Testis (tissue), 3 donors: ENCODE measurements around the gene DDX54. TPM values are rescaled to one million over a fixed set of nuclear protein-coding genes. Genes with fewer than 3 reads are reported as not detected.

Experiments
- DNase-seq: peaks from one replicate; pipeline ENCODE4 v3.0.0-alpha.2; 2019
- H3K27ac ChIP-seq, 2 donors: fragments of 200-600 bp; sonication (generic); one replicate each; pipeline ENCODE4 v1.5.1; 2019
- H3K27me3 ChIP-seq: fragments of 200-600 bp; sonication (generic); one replicate; pipeline ENCODE4 v1.5.1; 2019
- H3K36me3 ChIP-seq: fragments of 200-600 bp; sonication (generic); one replicate; pipeline ENCODE4 v1.5.1; 2017; ENCODE audit warnings: low read depth; ENCODE audit errors: missing control alignments
- H3K4me1 ChIP-seq: fragments of 200-600 bp; sonication (generic); one replicate; pipeline ENCODE4 v1.5.1; 2019
- H3K4me3 ChIP-seq, 2 donors: fragments of 200-600 bp; sonication (generic); one replicate each; pipeline ENCODE4 v1.5.1; 2017 to 2019
- H3K9me3 ChIP-seq: fragments of 200-600 bp; sonication (generic); one replicate; pipeline ENCODE4 v1.5.1; 2017
- CTCF ChIP-seq, 3 experiments: fragments of 450-650 bp in 2 of 3; fragments of 200-600 bp in 1 of 3; sonication (generic) in 1 of 3; IDR thresholded peaks; one replicate each; pipeline ENCODE4 v1.5.1; 2016 to 2019; ENCODE audit warnings: antibody characterized with exemption in 3 of 3, mild to moderate bottlenecking in 2 of 3, moderate library complexity in 1 of 3
- POLR2A ChIP-seq: fragments of 450-650 bp; IDR thresholded peaks from one replicate; pipeline ENCODE4 v1.6.1; 2017; ENCODE audit warnings: antibody characterized with exemption, mild to moderate bottlenecking, moderate library complexity
- WGBS, 2 donors: methylation state at CpG; one replicate each; pipeline ENCODE4 v1.1.5; 2018; 5-methylcytosine and 5-hydroxymethylcytosine counted together
- intact Hi-C: fragments of 100-400 bp; cut with DNase I; formaldehyde crosslinking; loops from one replicate; pipeline ENCODE4 v1.15.1; 2023; ENCODE audit warnings: low total_unique reads
- polyA plus RNA-seq: library from polyadenylated mRNA; stranded (reverse); fragments of 350-450 nt; fragmentation: Illumina TruSeq; extraction: RNeasy Lipid Tissue Mini Kit (QIAGEN cat#74804); gene quantifications from one replicate; pipeline ENCODE4 v1.2.3, GENCODE V29; 2014; ENCODE audit warnings: low read depth, low replicate concordance; ENCODE audit not compliant: insufficient read depth
- total RNA-seq, 2 donors: library from RNA; depleted of rRNA; stranded (reverse); fragments of >200 nt; gene quantifications; one replicate each; pipeline ENCODE4 v1.2.3, GENCODE V29; 2016

Gene DDX54
- total and polyA plus RNA-seq, 3 donors from 2014 or later, result 40.3 to 63.6 (median 62.4) TPM

GRCh38 chr12:113184098-113184899 is 979 bp downstream of the DDX54 start:
- Histone ChIP-seq H3K4me1 (peaks cover 12% of the 10 kb centered on the region), H3K27me3 (no peaks in the 10 kb centered on the region), H3K27ac (peak overlapping the region in 1 of 2 donors; percentile 94), H3K9me3 (no peaks in the 10 kb centered on the region), H3K4me3 (peak overlapping the region; percentile 93 to 96), H3K36me3 (no peaks in the 10 kb centered on the region)
- WGBS, 2 donors, result 19 to 20% methylated on average over 26 of the region's 26 CpGs
- no peak for TF ChIP-seq POLR2A
- no peak for TF ChIP-seq CTCF (IDR thresholded peaks at IDR 0.05)
- intact Hi-C loops, result no loop called here
- DNase-seq, result no peak

DNA sequence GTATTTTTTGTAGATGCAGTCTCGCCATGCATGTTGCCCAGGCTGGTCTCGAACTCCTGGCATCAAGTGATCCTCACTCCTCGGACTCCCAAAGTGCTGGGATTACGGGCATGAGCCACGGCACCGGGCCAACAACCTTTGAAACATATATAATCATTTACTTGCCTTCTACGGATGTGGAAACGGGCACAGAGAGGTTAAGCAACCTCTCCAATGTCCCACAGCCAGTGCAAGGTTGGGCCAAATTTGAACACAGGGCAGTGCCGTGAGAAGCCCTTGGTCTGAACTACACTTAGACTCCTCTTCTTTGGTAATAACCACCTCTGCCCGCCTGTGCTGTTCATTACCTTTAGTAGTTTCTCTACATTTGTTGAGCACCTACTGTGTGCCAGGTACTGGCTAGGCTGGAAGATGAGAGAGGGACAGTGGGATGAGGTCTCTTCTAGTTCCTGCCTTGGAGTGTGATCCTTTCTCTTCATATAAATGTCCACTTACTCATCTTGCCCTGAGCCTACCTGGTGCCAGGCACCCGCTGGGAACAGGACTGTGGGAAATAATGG is 2.2 kb downstream of the DDX54 start:
- intact Hi-C loops, result no loop called here
- Histone ChIP-seq H3K27ac (no peak overlapping the region), H3K27me3 (no peaks in the 10 kb centered on the region), H3K36me3 (no peaks in the 10 kb centered on the region), H3K4me1 (peaks cover 12% of the 10 kb centered on the region), H3K4me3 (no peak overlapping the region), H3K9me3 (no peaks in the 10 kb centered on the region)
- TF ChIP-seq POLR2A (no peak), CTCF (IDR thresholded peaks at IDR 0.05) (no peak)
- DNase-seq, result no peak
- 95% methylated on average over 11 of the region's 11 CpGs for WGBS, 2 donors

DNA sequence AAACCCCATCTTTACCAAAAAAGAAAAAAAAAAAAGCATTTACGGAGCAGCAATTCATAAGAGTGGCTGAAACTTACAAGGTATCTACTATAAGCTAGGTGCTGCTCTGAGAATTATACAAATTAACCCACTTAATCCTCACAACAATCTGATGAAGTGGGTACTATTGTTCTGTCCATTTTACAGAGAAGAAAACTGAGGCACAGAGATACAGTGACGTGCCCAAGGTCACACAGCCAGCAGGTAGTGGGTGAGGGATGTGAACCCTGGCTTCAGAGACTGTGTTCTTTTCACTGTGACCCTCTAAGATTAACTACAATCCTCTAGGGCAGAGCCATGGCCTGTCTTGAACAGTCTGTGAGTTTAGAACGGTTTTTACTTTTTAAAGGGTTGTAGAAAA is 3.3 kb downstream of the DDX54 start:
- Histone ChIP-seq H3K27me3 (no peaks in the 10 kb centered on the region), H3K9me3 (no peaks in the 10 kb centered on the region), H3K4me3 (no peak overlapping the region), H3K36me3 (no peaks in the 10 kb centered on the region), H3K4me1 (peaks cover 12% of the 10 kb centered on the region), H3K27ac (no peak overlapping the region)
- TF ChIP-seq POLR2A, result no peak
- no peak for TF ChIP-seq CTCF (IDR thresholded peaks at IDR 0.05)
- 67 to 81% methylated on average over 3 of the region's 3 CpGs for WGBS, 2 donors
- intact Hi-C loops, result no loop called here
- no peak for DNase-seq

DNA sequence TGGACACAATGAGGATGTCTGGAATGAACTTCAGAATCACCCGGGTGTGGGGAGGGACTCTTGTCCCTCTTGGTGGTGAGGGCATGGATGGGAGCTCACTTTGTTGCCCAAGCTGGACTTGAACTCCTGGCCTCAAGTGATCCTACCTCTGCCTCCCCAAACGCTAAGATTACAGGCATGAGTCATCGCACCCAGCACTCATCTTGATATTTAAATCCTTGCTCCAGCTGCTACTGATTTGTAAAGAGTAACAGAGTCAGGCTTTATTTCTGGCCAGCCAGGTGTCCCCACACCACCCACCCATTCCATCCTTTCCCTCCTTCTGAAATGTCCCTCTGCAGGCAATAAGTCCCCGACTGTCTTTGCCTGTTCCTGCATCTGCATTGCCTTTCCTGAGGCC is 4.9 kb downstream of the DDX54 start:
- no peak overlapping the region for H3K4me3 ChIP-seq
- 81 to 87% methylated on average over 4 of the region's 4 CpGs for WGBS, 2 donors
- intact Hi-C loops, result no loop called here
- H3K9me3 ChIP-seq, result no peaks in the 10 kb centered on the region
- DNase-seq, result no peak
- H3K27ac ChIP-seq, result no peak overlapping the region
- no peaks in the 10 kb centered on the region for H3K27me3 ChIP-seq
- TF ChIP-seq POLR2A, result no peak
- TF ChIP-seq CTCF (IDR thresholded peaks at IDR 0.05), result no peak
- H3K4me1 ChIP-seq, result peaks cover 9% of the 10 kb centered on the region
- H3K36me3 ChIP-seq, result no peaks in the 10 kb centered on the region
